HFFc6 (cell line): ENCODE measurements around the gene EMP3. TPM values are rescaled to one million over a fixed set of nuclear protein-coding genes. Genes with fewer than 3 reads are reported as not detected.

Experiments used
- DNase-seq: peaks from one replicate; pipeline ENCODE4 v3.0.0-alpha.2; 2018
- H3K27ac Mint-ChIP-seq: 2 replicates; pipeline ENCODE4 v1.8.0; 2020; ENCODE audit warnings: mild to moderate bottlenecking, mixed read lengths
- H3K27me3 Mint-ChIP-seq: 2 replicates; pipeline ENCODE4 v1.8.0; 2021; ENCODE audit warnings: mild to moderate bottlenecking, moderate library complexity, mixed read lengths; ENCODE audit not compliant: insufficient read depth
- H3K36me3 Mint-ChIP-seq: 2 replicates; pipeline ENCODE4 v1.8.0; 2021; ENCODE audit warnings: low read depth, mixed read lengths
- H3K4me1 Mint-ChIP-seq: 2 replicates; pipeline ENCODE4 v1.8.0; 2020; ENCODE audit warnings: low read depth, mixed read lengths
- H3K4me3 Mint-ChIP-seq: 2 replicates; pipeline ENCODE4 v1.8.0; 2020; ENCODE audit warnings: mild to moderate bottlenecking, moderate library complexity, mixed read lengths
- H3K9me3 Mint-ChIP-seq: 2 replicates; pipeline ENCODE4 v1.8.0; 2020; ENCODE audit warnings: mild to moderate bottlenecking, mixed read lengths
- total RNA-seq, 6 experiments: library from RNA; stranded (reverse); fragmentation: NEBNext Ultra II Directional; extraction: Animal tissue kit (Norgen Biotek cat#: 25700); gene quantifications; 2 replicates in 1 of 6; 3 replicates in 5 of 6; pipeline ENCODE4 v1.2.3, GENCODE V29; 2021
- TF ChIP-seq, protein P1 (sequence below): fragments of 200-600 bp; sonication (generic); IDR thresholded peaks from 2 replicates; pipeline ENCODE4 v1.5.0; 2021; ENCODE audit warnings: antibody characterized with exemption, mild to moderate bottlenecking

Gene EMP3
- total RNA-seq, 6 experiments from 2014 or later: 471 to 574 (median 525) TPM

GRCh38 chr19:48330012-48330681, 4.8 kb downstream of the EMP3 start:
- Mint-ChIP-seq H3K4me3 (no peak overlapping the region), H3K27ac (peak overlapping the region; percentile 63; the same call in 1 of the 2 replicates), H3K36me3 (peaks cover 41% of the 10 kb centered on the region), H3K4me1 (peaks cover 59% of the 10 kb centered on the region), H3K27me3 (peaks cover 2% of the 10 kb centered on the region; the same call in 1 of the 2 replicates), H3K9me3 (no peaks in the 10 kb centered on the region)
- TF ChIP-seq, protein P1, sequence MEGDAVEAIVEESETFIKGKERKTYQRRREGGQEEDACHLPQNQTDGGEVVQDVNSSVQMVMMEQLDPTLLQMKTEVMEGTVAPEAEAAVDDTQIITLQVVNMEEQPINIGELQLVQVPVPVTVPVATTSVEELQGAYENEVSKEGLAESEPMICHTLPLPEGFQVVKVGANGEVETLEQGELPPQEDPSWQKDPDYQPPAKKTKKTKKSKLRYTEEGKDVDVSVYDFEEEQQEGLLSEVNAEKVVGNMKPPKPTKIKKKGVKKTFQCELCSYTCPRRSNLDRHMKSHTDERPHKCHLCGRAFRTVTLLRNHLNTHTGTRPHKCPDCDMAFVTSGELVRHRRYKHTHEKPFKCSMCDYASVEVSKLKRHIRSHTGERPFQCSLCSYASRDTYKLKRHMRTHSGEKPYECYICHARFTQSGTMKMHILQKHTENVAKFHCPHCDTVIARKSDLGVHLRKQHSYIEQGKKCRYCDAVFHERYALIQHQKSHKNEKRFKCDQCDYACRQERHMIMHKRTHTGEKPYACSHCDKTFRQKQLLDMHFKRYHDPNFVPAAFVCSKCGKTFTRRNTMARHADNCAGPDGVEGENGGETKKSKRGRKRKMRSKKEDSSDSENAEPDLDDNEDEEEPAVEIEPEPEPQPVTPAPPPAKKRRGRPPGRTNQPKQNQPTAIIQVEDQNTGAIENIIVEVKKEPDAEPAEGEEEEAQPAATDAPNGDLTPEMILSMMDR: no peak
- DNase-seq: no peak

- Mint-ChIP-seq H3K9me3 (no peaks in the 10 kb centered on the region), H3K4me1 (peaks cover 44% of the 10 kb centered on the region), H3K4me3 (peak overlapping the region; percentile 71; the same call in 1 of the 2 replicates), H3K36me3 (peaks cover 34% of the 10 kb centered on the region), H3K27ac (peak overlapping the region; percentile 70; the same call in 1 of the 2 replicates), H3K27me3 (peaks cover 2% of the 10 kb centered on the region)
- TF ChIP-seq, protein P1: no peak
- DNase-seq: no peak
Measured at GRCh38 chr19:48332351-48332661, 7.0 kb downstream of the EMP3 start.

DNA sequence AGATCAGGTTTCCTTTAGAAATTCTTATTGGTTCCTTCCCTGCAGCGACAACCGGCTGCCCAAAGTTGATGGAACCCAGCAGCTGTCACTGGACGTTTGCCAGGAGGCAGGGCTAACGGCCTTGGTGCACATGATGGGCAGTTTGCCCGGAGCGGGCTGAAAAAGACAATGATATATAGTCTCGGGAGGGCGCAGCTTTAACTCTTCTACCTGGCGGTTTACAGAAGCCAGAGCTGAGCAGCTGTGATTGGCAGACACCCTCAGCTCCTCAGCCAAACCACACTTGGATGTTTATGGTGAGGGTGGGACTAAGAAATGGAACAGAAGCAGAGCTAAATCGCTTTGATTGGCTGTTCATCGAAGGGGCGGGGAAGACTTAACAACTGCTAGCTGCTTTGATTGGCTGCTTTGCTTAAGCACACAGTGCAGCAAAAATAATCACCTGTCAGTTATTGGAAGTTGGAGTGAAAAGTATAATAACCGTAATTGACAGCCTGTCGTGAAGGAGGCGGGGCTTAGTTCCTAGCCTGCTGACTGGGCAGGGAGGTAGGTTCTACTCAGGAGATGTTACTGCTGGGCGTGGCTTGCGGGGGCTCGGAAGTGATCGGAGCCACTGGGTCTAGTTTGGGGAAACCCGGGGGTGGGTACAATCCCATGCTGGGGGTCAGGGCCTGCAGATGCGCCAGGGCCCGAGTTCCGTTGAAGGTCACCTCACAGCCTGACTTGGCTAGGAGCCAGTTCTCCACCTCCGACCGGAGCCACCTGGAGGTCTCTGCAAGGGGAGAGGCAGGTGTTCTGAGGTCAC, 7.5 kb downstream of the EMP3 start:
- H3K27ac Mint-ChIP-seq: peak overlapping the region; percentile 70
- TF ChIP-seq, protein P1: no peak
- H3K36me3 Mint-ChIP-seq: peaks cover 29% of the 10 kb centered on the region
- H3K9me3 Mint-ChIP-seq: no peaks in the 10 kb centered on the region
- peaks cover 44% of the 10 kb centered on the region for H3K4me1 Mint-ChIP-seq
- peak overlapping the region; percentile 71 for H3K4me3 Mint-ChIP-seq
- peak; percentile 93 for DNase-seq
- peaks cover 2% of the 10 kb centered on the region for H3K27me3 Mint-ChIP-seq

- peak; percentile 87 for DNase-seq
- peak overlapping the region; percentile 71 for H3K4me3 Mint-ChIP-seq
- H3K27ac Mint-ChIP-seq: peak overlapping the region; percentile 70
- H3K4me1 Mint-ChIP-seq: peaks cover 39% of the 10 kb centered on the region
- peaks cover 24% of the 10 kb centered on the region for H3K36me3 Mint-ChIP-seq
- peaks cover 5% of the 10 kb centered on the region for H3K27me3 Mint-ChIP-seq
- TF ChIP-seq, protein P1: peak; percentile 88
- H3K9me3 Mint-ChIP-seq: no peaks in the 10 kb centered on the region
Measured at GRCh38 chr19:48333467-48334384, 8.4 kb downstream of the EMP3 start.

GRCh38 chr19:48338253-48338755, 13.0 kb downstream of the EMP3 start:
- Mint-ChIP-seq H3K36me3 (no peaks in the 10 kb centered on the region), H3K9me3 (no peaks in the 10 kb centered on the region), H3K4me3 (no peak overlapping the region), H3K4me1 (peaks cover 18% of the 10 kb centered on the region), H3K27me3 (peaks cover 6% of the 10 kb centered on the region), H3K27ac (no peak overlapping the region)
- no peak for DNase-seq
- TF ChIP-seq, protein P1: no peak
